B cell (primary cell): Measurements from ENCODE around the gene CCL4L2.
"Not testable (repeated sequence)": the region's sequence is repeated elsewhere in the genome, so short reads cannot be mapped to it uniquely, and the experiment has no call there.

Experiments used
- EZH2 ChIP-seq: IDR thresholded peaks from 2 replicates; pipeline ENCODE4 v1.6.1; 2012; ENCODE audit warnings: borderline replicate concordance, low read depth, mild to moderate bottlenecking, moderate library complexity, low read length; ENCODE audit not compliant: insufficient read depth, poor library complexity, severe bottlenecking
- TF ChIP-seq, protein P1 (sequence below): fragments of 200-600 bp; IDR thresholded peaks from one replicate; pipeline ENCODE4 v1.8.0; 2022; ENCODE audit warnings: antibody characterized with exemption, mild to moderate bottlenecking

DNA sequence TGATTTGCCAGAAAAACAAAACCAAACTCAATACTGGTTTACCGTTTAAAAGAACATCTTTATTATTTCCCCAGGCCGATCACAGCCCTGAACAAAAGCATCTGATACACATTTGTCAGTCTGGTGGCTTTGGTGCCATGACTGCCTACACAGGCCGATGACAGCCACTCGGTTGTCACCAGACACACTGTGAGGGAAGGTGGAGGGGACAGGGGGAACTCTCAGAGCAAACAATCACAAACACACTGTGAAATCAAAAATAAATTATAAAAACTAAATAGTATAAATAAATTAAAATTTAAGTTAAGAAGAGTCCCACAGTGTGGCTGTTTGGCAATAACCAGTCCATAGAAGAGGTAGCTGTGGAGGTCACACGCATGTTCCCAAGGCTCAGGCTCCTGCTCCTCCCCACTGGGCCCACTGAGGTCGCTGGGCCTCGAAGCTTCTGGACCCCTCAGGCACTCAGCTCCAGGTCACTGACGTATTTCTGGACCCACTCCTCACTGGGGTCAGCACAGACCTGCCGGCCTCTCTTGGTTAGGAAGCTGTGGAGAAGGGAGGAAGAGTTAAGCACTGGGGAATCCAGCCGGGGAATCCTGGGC lies 15.9 kb upstream of the CCL4L2 start:
- TF ChIP-seq, protein P1, sequence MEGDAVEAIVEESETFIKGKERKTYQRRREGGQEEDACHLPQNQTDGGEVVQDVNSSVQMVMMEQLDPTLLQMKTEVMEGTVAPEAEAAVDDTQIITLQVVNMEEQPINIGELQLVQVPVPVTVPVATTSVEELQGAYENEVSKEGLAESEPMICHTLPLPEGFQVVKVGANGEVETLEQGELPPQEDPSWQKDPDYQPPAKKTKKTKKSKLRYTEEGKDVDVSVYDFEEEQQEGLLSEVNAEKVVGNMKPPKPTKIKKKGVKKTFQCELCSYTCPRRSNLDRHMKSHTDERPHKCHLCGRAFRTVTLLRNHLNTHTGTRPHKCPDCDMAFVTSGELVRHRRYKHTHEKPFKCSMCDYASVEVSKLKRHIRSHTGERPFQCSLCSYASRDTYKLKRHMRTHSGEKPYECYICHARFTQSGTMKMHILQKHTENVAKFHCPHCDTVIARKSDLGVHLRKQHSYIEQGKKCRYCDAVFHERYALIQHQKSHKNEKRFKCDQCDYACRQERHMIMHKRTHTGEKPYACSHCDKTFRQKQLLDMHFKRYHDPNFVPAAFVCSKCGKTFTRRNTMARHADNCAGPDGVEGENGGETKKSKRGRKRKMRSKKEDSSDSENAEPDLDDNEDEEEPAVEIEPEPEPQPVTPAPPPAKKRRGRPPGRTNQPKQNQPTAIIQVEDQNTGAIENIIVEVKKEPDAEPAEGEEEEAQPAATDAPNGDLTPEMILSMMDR, result not testable (repeated sequence)
- TF ChIP-seq EZH2, result not testable (repeated sequence)
